T-helper 1 cell treated with Interleukin-12 subunit alpha and Interleukin-12 subunit beta and Interleukin-4 antibody, amounts not matched to agents 30 μg/mL and 1 μg/mL, for 36 hours (primary cell): Measurements from ENCODE around the gene TINAGL1.

Experiments
- H3K27ac Mint-ChIP-seq: one replicate; pipeline ENCODE4 v1.8.0; 2021; ENCODE audit warnings: mild to moderate bottlenecking, mixed read lengths
- H3K27me3 Mint-ChIP-seq: one replicate; pipeline ENCODE4 v1.8.0; 2021; ENCODE audit warnings: low read depth, mixed read lengths
- H3K36me3 Mint-ChIP-seq: one replicate; pipeline ENCODE4 v1.8.0; 2021; ENCODE audit warnings: low read depth, mixed read lengths
- H3K4me1 Mint-ChIP-seq: one replicate; pipeline ENCODE4 v1.8.0; 2021; ENCODE audit warnings: low read depth, mixed read lengths
- H3K4me3 Mint-ChIP-seq: one replicate; pipeline ENCODE4 v1.8.0; 2021; ENCODE audit warnings: mild to moderate bottlenecking, moderate library complexity, mixed read lengths
- H3K9me3 Mint-ChIP-seq: one replicate; pipeline ENCODE4 v1.8.0; 2021; ENCODE audit warnings: mixed read lengths

TINAGL1 gene

DNA sequence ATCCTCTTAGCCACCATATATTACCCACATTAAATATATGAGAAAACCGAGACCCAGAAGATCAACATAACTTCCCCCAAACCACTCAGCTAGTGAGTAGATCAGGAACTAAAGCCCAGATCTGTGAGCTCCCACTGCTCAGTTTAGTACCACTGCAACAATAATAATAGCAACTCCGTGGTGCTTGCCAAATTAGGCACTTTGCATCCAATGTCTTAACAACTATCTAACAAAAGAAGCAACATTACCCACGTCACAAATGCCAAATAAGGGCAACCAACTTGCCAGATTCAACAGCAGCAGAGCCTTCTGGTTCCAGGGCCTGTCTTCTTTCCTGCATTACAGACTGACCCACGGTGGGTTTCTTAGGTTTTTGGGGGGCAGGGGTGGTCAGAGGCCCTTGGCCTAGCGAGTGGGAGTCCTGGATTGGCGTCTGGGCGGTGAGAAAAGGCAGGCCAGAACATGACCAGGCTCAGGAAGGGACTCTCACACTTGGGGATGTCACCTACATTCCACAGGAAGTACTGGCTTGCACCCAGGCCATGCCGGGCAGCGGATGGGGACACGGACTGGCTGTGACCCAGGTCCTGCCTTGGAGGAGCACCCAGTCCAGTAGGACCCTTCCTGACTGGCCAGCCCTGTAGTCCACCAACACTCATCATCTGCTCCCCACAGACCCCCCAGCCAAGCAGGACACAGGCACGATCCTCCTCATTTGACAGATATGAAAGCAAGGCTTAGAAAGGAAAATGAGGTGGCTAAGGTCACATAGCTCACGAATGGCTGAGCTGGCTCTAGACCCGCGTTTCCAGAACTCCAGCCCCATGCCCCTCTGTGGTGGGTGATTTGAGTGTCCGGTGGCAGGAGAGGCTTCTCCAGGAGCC is 45.8 kb downstream of the TINAGL1 start:
- no peaks in the 10 kb centered on the region for H3K9me3 Mint-ChIP-seq
- peaks cover 4% of the 10 kb centered on the region for H3K36me3 Mint-ChIP-seq
- H3K27me3 Mint-ChIP-seq, result peaks cover 20% of the 10 kb centered on the region
- H3K27ac Mint-ChIP-seq, result no peak overlapping the region
- H3K4me1 Mint-ChIP-seq, result peaks cover 8% of the 10 kb centered on the region
- H3K4me3 Mint-ChIP-seq, result no peak overlapping the region

DNA sequence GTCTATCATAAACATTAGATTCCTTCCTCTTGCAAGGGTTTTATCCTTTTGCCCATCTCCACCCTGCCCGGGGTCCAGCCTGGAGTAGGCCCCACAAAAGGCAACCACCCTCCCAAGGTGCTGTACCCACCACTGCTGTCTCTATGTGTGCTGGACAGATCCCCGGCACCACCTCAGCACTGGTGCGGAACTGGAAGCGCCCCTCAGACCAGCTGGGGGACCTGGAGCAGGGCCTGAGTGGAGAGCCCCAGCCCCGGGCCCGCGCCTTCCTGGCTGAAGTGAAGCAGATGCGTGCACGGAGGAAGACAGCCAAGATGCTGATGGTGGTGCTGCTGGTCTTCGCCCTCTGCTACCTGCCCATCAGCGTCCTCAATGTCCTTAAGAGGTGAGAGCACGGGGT is 47.0 kb downstream of the TINAGL1 start:
- no peak overlapping the region for H3K27ac Mint-ChIP-seq
- peaks cover 8% of the 10 kb centered on the region for H3K4me1 Mint-ChIP-seq
- H3K27me3 Mint-ChIP-seq, result peaks cover 14% of the 10 kb centered on the region

DNA sequence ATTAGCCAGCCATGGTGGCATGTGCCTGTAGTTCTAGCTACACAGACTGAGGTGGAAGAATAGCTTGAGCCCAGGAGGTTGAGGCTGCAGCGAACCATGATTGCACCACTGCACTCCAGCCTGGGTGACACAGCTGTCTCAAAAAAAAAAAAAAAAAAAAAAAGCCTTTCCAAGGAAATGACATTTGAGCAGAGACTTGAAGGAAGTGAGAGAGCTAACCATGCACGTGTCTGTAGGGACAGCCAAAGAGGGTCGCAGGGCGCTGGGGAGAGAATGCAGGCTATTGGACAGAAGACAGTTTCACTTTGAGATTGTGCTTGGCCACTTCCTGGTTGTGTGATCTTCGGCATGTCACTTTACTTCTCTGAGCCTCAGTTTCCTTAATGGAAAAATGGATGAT is 48.0 kb downstream of the TINAGL1 start:
- H3K9me3 Mint-ChIP-seq, result no peaks in the 10 kb centered on the region
- H3K27me3 Mint-ChIP-seq, result peaks cover 4% of the 10 kb centered on the region
- H3K4me1 Mint-ChIP-seq, result peaks cover 8% of the 10 kb centered on the region
- H3K27ac Mint-ChIP-seq, result no peak overlapping the region
- H3K36me3 Mint-ChIP-seq, result peaks cover 11% of the 10 kb centered on the region
- no peak overlapping the region for H3K4me3 Mint-ChIP-seq

More for the DNA sequence above, 47.0 kb downstream of the TINAGL1 start:
- Mint-ChIP-seq H3K9me3 (no peaks in the 10 kb centered on the region), H3K4me3 (no peak overlapping the region), H3K36me3 (peaks cover 5% of the 10 kb centered on the region)

DNA sequence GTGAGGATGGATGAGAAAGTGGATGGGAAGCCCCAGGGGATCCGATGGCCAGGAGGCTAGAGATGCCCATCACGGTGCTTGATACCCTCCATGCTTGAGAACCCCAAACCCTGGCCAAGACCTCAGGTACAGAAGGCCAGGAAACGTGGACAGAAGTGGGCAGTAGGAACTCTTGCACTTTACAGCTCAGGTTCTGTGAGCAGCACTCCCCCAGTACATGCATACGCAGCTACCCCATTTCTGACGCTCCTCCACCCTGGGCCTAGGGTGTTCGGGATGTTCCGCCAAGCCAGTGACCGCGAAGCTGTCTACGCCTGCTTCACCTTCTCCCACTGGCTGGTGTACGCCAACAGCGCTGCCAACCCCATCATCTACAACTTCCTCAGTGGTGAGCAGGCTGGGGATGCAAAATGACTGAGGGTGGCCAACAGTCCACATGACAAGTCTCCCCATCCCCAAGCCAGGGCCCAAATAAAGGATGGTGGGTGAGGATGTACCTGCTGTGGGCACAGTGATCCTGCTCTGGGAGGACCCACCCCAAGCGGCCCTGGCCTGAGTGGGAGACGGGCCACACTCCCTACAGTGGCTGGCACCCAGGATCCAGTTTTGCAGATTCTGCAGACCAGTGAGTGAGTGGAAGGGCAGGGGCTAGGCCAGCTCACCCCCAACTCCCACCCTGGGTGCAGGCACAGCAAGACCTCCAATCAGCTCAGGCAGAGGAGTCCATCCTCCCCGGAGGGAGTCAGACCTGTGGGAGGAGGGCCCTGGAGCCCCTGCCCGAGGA is 48.6 kb downstream of the TINAGL1 start:
- Mint-ChIP-seq H3K9me3 (no peaks in the 10 kb centered on the region), H3K36me3 (peaks cover 15% of the 10 kb centered on the region), H3K27ac (no peak overlapping the region), H3K27me3 (no peaks in the 10 kb centered on the region), H3K4me3 (no peak overlapping the region), H3K4me1 (peaks cover 8% of the 10 kb centered on the region)

DNA sequence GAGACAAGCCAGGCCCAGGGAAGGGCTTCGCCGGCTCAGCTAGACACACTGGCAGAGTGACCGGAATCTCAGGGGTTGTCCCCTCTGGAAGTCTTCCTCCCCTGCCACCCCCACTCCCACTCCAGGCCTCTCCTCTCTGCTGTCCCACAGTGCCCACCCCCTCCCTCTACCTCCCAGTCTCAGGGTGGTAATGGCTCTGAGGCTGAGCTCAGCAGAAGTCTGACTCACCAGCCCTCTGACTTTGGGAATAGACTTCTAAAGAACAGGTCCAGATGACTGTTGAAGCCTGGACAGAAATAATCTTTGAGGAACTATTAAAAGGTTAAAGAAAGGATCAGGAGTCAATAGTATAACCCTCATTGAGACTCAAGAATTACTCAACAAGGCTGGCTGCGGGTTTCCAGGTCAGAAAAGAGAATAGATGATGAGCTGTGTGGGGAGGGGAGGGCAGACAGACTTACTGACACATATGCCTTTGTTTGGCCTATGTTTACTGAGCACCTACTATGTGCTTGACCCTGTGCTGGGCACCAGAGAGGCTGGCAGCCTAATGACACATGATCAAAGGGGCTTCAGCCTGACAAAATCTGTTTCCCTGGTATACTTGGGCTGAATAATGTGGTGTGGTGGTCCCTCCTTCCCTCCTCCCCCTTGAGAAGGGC is 49.4 kb downstream of the TINAGL1 start:
- H3K4me1 Mint-ChIP-seq, result peaks cover 8% of the 10 kb centered on the region
- no peak overlapping the region for H3K27ac Mint-ChIP-seq
- H3K36me3 Mint-ChIP-seq, result peaks cover 22% of the 10 kb centered on the region
- no peak overlapping the region for H3K4me3 Mint-ChIP-seq
- no peaks in the 10 kb centered on the region for H3K9me3 Mint-ChIP-seq
- no peaks in the 10 kb centered on the region for H3K27me3 Mint-ChIP-seq

DNA sequence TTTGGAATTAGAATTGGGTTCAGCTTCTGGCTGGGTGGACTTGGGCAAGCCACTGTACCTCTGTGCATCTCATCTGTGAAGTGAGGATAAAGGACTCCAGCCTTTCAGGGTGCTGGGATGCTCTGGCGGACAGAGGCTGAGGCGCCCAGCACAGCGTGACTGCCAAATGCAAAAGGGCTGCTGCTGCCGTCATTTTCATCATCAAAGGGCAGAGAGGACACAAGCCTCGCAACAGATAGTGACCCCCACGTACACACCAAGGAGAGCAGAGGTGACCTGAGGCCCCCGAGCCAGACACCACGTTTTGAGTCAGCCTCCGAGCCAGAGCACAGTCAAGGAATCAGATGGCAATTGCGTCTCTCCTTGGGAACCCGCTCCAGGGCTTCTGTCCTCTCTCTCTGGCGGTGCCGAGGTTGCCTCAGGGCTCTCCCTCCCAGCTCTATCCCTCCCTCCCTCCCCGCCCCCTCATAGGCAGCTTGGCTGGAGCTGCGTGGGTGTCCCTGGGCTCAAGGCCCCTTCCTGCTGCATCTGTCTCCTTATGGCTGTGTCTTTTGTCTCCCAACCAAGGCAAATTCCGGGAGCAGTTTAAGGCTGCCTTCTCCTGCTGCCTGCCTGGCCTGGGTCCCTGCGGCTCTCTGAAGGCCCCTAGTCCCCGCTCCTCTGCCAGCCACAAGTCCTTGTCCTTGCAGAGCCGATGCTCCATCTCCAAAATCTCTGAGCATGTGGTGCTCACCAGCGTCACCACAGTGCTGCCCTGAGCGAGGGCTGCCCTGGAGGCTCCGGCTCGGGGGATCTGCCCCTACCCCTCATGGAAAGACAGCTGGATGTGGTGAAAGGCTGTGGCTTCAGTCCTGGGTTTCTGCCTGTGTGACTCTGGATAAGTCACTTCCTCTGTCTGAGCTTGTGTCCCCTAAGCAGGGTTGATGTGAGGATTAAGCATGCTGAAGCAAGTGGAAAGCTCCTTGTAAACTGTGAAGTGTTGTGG is 50.2 kb downstream of the TINAGL1 start:
- Mint-ChIP-seq H3K36me3 (peaks cover 23% of the 10 kb centered on the region), H3K4me3 (no peak overlapping the region), H3K27ac (no peak overlapping the region), H3K27me3 (no peaks in the 10 kb centered on the region), H3K4me1 (peaks cover 8% of the 10 kb centered on the region), H3K9me3 (no peaks in the 10 kb centered on the region)

DNA sequence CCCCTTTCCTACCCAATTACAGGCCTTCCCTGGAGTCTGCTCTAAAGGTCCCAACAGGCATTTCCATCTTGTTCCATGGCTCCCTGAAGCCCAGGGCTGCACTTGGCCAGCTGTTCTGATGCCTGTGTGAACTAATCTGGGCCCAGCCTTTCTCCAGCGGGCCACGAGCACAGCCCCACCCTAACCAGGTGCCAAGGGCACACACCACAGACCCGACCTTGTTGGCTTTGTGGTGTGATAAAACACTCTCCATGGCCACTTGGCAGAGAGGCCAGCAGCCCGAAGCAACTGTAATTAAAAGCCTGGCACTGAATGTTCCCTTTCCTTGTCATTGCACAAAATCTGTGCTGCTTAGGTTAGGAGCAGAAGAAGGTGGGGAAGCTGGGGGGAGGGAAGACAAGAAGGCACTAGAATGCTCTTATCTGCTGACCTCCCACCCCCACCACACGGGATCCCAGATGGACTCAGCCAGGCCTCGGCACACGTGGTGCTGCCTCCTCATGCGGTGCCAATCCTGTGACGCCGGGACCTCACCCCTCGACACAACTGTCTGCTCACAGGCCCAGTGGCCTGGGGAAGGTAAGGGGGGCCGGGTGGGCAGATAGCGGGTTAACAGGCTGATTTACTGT is 51.1 kb downstream of the TINAGL1 start:
- Mint-ChIP-seq H3K9me3 (no peaks in the 10 kb centered on the region), H3K36me3 (peaks cover 23% of the 10 kb centered on the region), H3K27me3 (no peaks in the 10 kb centered on the region), H3K27ac (no peak overlapping the region), H3K4me1 (peaks cover 7% of the 10 kb centered on the region), H3K4me3 (no peak overlapping the region)

DNA sequence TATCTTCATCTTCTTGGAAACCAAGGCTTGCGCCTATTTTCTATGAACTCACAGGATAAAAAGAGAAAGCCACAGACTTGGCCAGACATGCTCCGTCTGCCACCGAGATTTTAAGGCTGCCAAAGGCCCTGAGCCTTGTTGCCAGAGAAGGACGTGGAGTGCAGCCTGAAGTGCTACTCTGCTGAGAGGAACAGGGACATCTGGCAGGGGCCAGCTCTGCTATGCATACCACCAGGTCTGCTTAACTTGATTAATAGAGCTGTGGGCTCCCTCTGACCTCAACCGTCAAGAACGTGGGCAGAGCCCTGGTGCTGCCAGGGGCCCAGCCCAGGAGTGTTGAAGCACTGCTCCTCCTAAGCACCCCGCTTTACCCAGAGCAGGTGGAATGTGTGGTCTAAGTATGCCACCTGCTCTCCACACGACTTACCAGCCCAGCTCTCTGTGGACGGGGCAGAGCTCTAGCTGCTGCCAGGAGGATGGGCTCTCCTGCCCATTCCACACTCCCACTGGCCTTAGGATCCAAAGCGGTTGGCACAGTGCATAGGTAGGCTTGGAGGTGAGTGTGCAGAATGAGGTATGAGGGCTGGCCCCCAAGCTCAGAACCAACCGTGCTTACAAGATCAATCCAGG is 51.7 kb downstream of the TINAGL1 start:
- Mint-ChIP-seq H3K4me3 (no peak overlapping the region), H3K36me3 (peaks cover 23% of the 10 kb centered on the region)

DNA sequence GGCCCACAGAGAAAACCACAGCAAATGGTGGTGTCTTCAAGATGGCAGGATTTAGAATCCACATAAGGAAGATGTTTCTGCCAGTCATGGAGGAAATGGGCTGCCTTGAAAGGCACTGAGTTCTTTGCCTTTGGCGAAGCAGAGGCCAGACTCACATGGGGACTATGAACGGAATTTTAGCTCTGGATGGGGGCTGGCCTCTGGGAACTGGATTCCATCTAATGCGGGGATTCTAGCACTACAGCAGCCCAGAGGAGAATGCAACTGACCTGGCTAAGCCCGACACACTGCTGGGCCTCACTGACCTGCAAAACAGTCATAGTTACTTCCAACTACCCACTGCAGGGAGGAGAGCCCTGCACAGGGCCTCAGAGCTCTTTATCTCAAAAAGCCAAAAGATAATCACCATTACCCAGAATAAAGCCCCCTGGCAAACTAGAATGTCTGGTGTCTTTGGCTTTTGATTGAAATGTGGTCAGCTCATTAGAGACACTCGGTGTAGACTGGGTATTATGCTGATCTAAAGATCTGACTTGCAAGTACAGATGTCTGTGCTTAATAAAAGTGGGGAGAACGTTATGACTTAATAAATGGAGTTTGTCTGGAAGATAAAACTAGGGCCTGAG is 52.7 kb downstream of the TINAGL1 start:
- Mint-ChIP-seq H3K9me3 (no peaks in the 10 kb centered on the region), H3K36me3 (peaks cover 24% of the 10 kb centered on the region), H3K27ac (no peak overlapping the region), H3K4me3 (no peak overlapping the region), H3K27me3 (no peaks in the 10 kb centered on the region), H3K4me1 (peaks cover 4% of the 10 kb centered on the region)

More for the DNA sequence above, 51.7 kb downstream of the TINAGL1 start:
- no peaks in the 10 kb centered on the region for H3K27me3 Mint-ChIP-seq
- H3K9me3 Mint-ChIP-seq, result no peaks in the 10 kb centered on the region
- no peak overlapping the region for H3K27ac Mint-ChIP-seq
- H3K4me1 Mint-ChIP-seq, result peaks cover 7% of the 10 kb centered on the region

DNA sequence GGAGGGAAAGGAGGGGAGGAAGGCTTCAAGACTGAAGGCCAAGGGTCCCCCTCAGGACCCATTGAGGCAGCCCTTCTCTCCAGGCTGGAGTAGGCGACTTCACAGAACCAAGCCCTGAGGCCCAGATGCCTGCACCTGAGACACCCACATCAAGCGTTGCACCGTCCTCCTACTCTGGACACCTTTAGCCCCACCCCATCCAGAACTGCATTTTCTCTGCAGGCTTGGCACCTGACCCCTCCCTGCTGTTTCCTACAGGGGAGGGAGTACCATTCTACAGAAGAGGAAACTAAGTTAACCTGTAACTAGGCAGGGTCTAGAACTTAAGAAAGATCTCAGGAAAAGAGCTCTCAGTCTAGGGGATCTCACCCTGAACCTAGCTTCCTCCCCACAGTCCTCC is 56.3 kb downstream of the TINAGL1 start:
- Mint-ChIP-seq H3K27me3 (no peaks in the 10 kb centered on the region), H3K27ac (no peak overlapping the region), H3K36me3 (peaks cover 22% of the 10 kb centered on the region), H3K9me3 (no peaks in the 10 kb centered on the region), H3K4me3 (no peak overlapping the region), H3K4me1 (peaks cover 4% of the 10 kb centered on the region)

DNA sequence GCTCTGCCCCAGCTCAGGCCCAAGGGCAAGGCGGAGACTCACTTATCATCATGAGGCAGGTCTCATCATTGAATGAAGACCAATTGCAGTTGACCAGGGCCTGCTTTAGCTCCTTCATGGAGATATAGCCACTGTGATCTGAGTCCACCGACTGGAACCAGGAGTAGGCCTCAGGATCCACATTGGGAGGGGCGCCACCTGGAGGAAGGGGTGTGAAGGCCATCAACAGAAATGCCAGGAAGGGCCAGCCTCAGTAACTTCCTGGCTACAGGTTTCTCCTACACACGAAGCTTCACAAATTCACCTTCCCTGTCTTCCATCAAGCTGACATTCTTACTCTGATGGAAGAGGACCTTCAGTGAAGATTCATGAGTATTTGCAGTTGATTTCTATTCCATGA is 56.8 kb downstream of the TINAGL1 start:
- Mint-ChIP-seq H3K36me3 (peaks cover 21% of the 10 kb centered on the region), H3K4me3 (no peak overlapping the region), H3K9me3 (no peaks in the 10 kb centered on the region), H3K27ac (no peak overlapping the region), H3K4me1 (peaks cover 7% of the 10 kb centered on the region), H3K27me3 (no peaks in the 10 kb centered on the region)
